Measurements from ENCODE around the gene KIF5C. TPM values are rescaled to one million over a fixed set of nuclear protein-coding genes. Genes with fewer than 3 reads are reported as not detected.

Gene KIF5C
- total RNA-seq, 1 donor from 2014 or later, result 26.8 TPM

- Mint-ChIP-seq H3K9me3 (ENCODE audit: low read depth) (no peaks in the 10 kb centered on the region), H3K4me3 (ENCODE audit: low read depth) (no peak overlapping the region), H3K36me3 (ENCODE audit: insufficient read depth) (peaks cover 17% of the 10 kb centered on the region), H3K27ac (no peak overlapping the region), H3K4me1 (ENCODE audit: low read depth) (peaks cover 17% of the 10 kb centered on the region), H3K27me3 (no peaks in the 10 kb centered on the region)
- DNase-seq (ENCODE audit: low spot score, unreplicated experiment), result no peak
- no peak for TF ChIP-seq CTCF (IDR thresholded peaks at IDR 0.05; ENCODE audit: unreplicated experiment)
Observed at GRCh38 chr2:149009576-149010461, 134.8 kb downstream of the KIF5C start.

- peaks cover 15% of the 10 kb centered on the region for H3K4me1 Mint-ChIP-seq (ENCODE audit: low read depth)
- DNase-seq (ENCODE audit: low spot score, unreplicated experiment), result no peak
- peaks cover 16% of the 10 kb centered on the region for H3K36me3 Mint-ChIP-seq (ENCODE audit: insufficient read depth)
- no peaks in the 10 kb centered on the region for H3K27me3 Mint-ChIP-seq
- no peaks in the 10 kb centered on the region for H3K9me3 Mint-ChIP-seq (ENCODE audit: low read depth)
- TF ChIP-seq CTCF (IDR thresholded peaks at IDR 0.05; ENCODE audit: unreplicated experiment), result no peak
- no peak overlapping the region for H3K4me3 Mint-ChIP-seq (ENCODE audit: low read depth)
- H3K27ac Mint-ChIP-seq, result no peak overlapping the region
Observed at GRCh38 chr2:149012545-149012944, 137.5 kb downstream of the KIF5C start.

- no peaks in the 10 kb centered on the region for H3K27me3 Mint-ChIP-seq
- no peak overlapping the region for H3K4me3 Mint-ChIP-seq (ENCODE audit: low read depth)
- TF ChIP-seq CTCF (IDR thresholded peaks at IDR 0.05; ENCODE audit: unreplicated experiment), result no peak
Observed at GRCh38 chr2:149015501-149015900, 140.5 kb downstream of the KIF5C start.

GRCh38 chr2:149015926-149016563 is 141.0 kb downstream of the KIF5C start:
- Mint-ChIP-seq H3K9me3 (ENCODE audit: low read depth) (no peaks in the 10 kb centered on the region), H3K27me3 (no peaks in the 10 kb centered on the region), H3K4me3 (ENCODE audit: low read depth) (no peak overlapping the region), H3K4me1 (ENCODE audit: low read depth) (peaks cover 27% of the 10 kb centered on the region), H3K36me3 (ENCODE audit: insufficient read depth) (peaks cover 9% of the 10 kb centered on the region), H3K27ac (no peak overlapping the region)
- DNase-seq (ENCODE audit: low spot score, unreplicated experiment), result no peak
- TF ChIP-seq CTCF (IDR thresholded peaks at IDR 0.05; ENCODE audit: unreplicated experiment), result no peak

More at GRCh38 chr2:149015501-149015900, 140.5 kb downstream of the KIF5C start:
- Mint-ChIP-seq H3K9me3 (ENCODE audit: low read depth) (no peaks in the 10 kb centered on the region), H3K36me3 (ENCODE audit: insufficient read depth) (peaks cover 9% of the 10 kb centered on the region), H3K4me1 (ENCODE audit: low read depth) (peaks cover 26% of the 10 kb centered on the region), H3K27ac (no peak overlapping the region)
- no peak for DNase-seq (ENCODE audit: low spot score, unreplicated experiment)

GRCh38 chr2:149017116-149017985 is 142.3 kb downstream of the KIF5C start:
- H3K27ac Mint-ChIP-seq, result no peak overlapping the region
- H3K4me1 Mint-ChIP-seq (ENCODE audit: low read depth), result peaks cover 30% of the 10 kb centered on the region
- H3K9me3 Mint-ChIP-seq (ENCODE audit: low read depth), result no peaks in the 10 kb centered on the region

More at GRCh38 chr2:149017116-149017985, 142.3 kb downstream of the KIF5C start:
- Mint-ChIP-seq H3K27me3 (no peaks in the 10 kb centered on the region), H3K4me3 (ENCODE audit: low read depth) (no peak overlapping the region), H3K36me3 (ENCODE audit: insufficient read depth) (peaks cover 4% of the 10 kb centered on the region)
- peak; percentile 90 for TF ChIP-seq CTCF (IDR thresholded peaks at IDR 0.05; ENCODE audit: unreplicated experiment)
- DNase-seq (ENCODE audit: low spot score, unreplicated experiment), result peak; percentile 73

Measured in progenitor cell of endocrine pancreas (in vitro differentiated cells).